Spleen (tissue), 11 donors: Measurements from ENCODE around the gene ELP5. TPM values are rescaled to one million over a fixed set of nuclear protein-coding genes. Genes with fewer than 3 reads are reported as not detected.

Experiments
- DNase-seq: peaks from one replicate; pipeline ENCODE4 v3.0.0-alpha.2; 2020
- H3K27ac ChIP-seq, 8 donors: fragments of 200-600 bp; sonication (generic) in 7 of 8; 1 replicate in 4 of 8; 2 replicates in 4 of 8; pipeline versions ENCODE4 v1.5.0 to v1.8.0; 2016 to 2021; ENCODE audit warnings: inconsistent platforms in 4 of 8, mild to moderate bottlenecking in 4 of 8, moderate library complexity in 1 of 8
- H3K27me3 ChIP-seq, 7 donors: fragments of 200-600 bp; sonication (generic) in 6 of 7; replicated peaks in 1 of 7; 1 replicate in 4 of 7; 2 replicates in 3 of 7; pipeline versions ENCODE4 v1.5.0 to v1.8.0; 2016 to 2021; ENCODE audit warnings: inconsistent platforms in 3 of 7, mild to moderate bottlenecking in 1 of 7
- H3K36me3 ChIP-seq, 6 donors: fragments of 200-600 bp; sonication (generic) in 5 of 6; 1 replicate in 4 of 6; 2 replicates in 2 of 6; pipeline versions ENCODE4 v1.5.0 to v1.8.0; 2016 to 2021; ENCODE audit warnings: inconsistent platforms in 2 of 6
- H3K4me1 ChIP-seq, 6 donors: fragments of 200-600 bp; sonication (generic) in 5 of 6; 1 replicate in 3 of 6; 2 replicates in 3 of 6; pipeline versions ENCODE4 v1.5.0 to v1.8.0; 2016 to 2021; ENCODE audit warnings: inconsistent platforms in 3 of 6
- H3K4me3 ChIP-seq, 8 donors: fragments of 200-600 bp; sonication (generic) in 7 of 8; 1 replicate in 4 of 8; 2 replicates in 4 of 8; pipeline versions ENCODE4 v1.5.0 to v1.8.0; 2016 to 2021; ENCODE audit warnings: inconsistent platforms in 4 of 8, mild to moderate bottlenecking in 4 of 8, moderate library complexity in 2 of 8
- H3K9me3 ChIP-seq, 8 donors: fragments of 200-600 bp; sonication (generic) in 7 of 8; 1 replicate in 4 of 8; 2 replicates in 4 of 8; pipeline versions ENCODE4 v1.5.0 to v1.8.0; 2016 to 2021; ENCODE audit warnings: inconsistent platforms in 4 of 8
- POLR2A ChIP-seq, 3 donors: fragments of 450-650 bp; IDR thresholded peaks; one replicate each; pipeline ENCODE4 v1.5.1; 2017; ENCODE audit warnings: antibody characterized with exemption in 3 of 3, mild to moderate bottlenecking in 1 of 3
- POLR2AphosphoS5 ChIP-seq, 3 donors: sonication (generic); formaldehyde crosslinking; IDR thresholded peaks; one replicate each; pipeline ENCODE4 v1.5.1; 2017; ENCODE audit warnings: antibody characterized with exemption in 3 of 3
- WGBS, 5 donors: extraction: QIAGEN DNeasy Blood & Tissue Kit in 3 of 5; methylation state at CpG; one replicate each; pipeline versions ENCODE4 v1.1.5 to v1.1.7; 2013 to 2018; 5-methylcytosine and 5-hydroxymethylcytosine counted together
- intact Hi-C: fragments of 100-400 bp; cut with DNase I; formaldehyde crosslinking; loops from one replicate; pipeline ENCODE4 v1.15.0; 2023; ENCODE audit warnings: low total_unique reads
- polyA plus RNA-seq, 3 donors: library from polyadenylated mRNA; stranded (reverse); fragments of 200-250 nt; gene quantifications; one replicate each; pipeline ENCODE4 v1.2.1, GENCODE V29; 2013
- total RNA-seq, 7 donors: library from RNA; depleted of rRNA in 3 of 7; stranded (reverse); fragments of >200 nt in 3 of 7; fragmentation: NEBNext Ultra II Directional in 4 of 7; extraction: Animal tissue kit (Norgen Biotek cat#: 25700) in 4 of 7; gene quantifications; one replicate each; pipeline versions ENCODE4 v1.1.0 to v1.2.1, GENCODE V29; 2016 to 2021
- TF ChIP-seq, protein P1 (sequence below), 11 experiments: fragments of 200-600 bp in 7 of 11; fragments of 450-650 bp in 4 of 11; sonication (generic) in 4 of 11; IDR thresholded peaks in 8 of 11; conservative IDR thresholded peaks in 3 of 11; 1 replicate in 7 of 11; 2 replicates in 4 of 11; pipeline versions ENCODE4 v1.4.0 to v1.8.0; 2016 to 2021; ENCODE audit warnings: antibody characterized with exemption in 11 of 11, inconsistent platforms in 4 of 11, mild to moderate bottlenecking in 1 of 11
- donor health status: healthy with polysubstance abuse.
- donor health status: DM: no; HTN: no; CAD: no; lungs with moderate emphysema.
- donor health status: DM: no; HTN: no; CAD: no.
- donor health status: Bipolar disorder and iron deficiency.
- donor health status: healthy.
- donor health status: DM: no; HTN: no; CAD: no.
- donor health status: DM: yes; HTN: yes; CAD: no.

Gene ELP5
- total and polyA plus RNA-seq, 10 donors: 22.1 to 40.3 (median 36.7) TPM

DNA sequence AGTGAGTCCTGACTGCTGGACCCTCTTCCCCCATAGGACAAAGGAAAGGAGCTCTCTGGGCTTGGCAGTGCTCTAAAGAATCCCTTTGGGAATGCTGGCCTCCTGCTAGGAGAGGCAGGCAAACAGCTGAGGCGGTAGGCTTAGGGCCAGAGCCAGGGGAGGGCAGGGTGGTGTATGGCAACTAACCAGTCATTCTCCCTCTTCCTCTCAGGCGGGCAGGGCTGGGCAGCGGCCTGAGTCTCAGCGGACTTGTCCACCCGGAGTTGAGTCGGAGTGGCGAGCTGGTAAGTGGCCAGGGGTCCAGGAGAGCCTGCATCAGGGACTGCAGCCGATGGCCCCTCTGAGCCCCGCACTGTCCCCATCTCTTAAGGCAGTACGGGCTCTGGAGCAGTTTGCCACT lies 27.9 kb upstream of the ELP5 start:
- no peak overlapping the region for H3K4me3 ChIP-seq
- no peak for DNase-seq
- H3K4me1 ChIP-seq: peaks cover 14 to 42% (median 24%) of the 10 kb centered on the region in 6 donors
- H3K9me3 ChIP-seq: no peaks in the 10 kb centered on the region
- H3K27ac ChIP-seq: peak overlapping the region in 1 of 8 donors; percentile 38
- H3K27me3 ChIP-seq: no peaks in the 10 kb centered on the region
- TF ChIP-seq POLR2AphosphoS5 (IDR thresholded peaks at IDR 0.05) (peak; percentile 23 to 66 (median 42)), POLR2A (IDR thresholded peaks at IDR 0.05) (no peak)
- TF ChIP-seq, protein P1, sequence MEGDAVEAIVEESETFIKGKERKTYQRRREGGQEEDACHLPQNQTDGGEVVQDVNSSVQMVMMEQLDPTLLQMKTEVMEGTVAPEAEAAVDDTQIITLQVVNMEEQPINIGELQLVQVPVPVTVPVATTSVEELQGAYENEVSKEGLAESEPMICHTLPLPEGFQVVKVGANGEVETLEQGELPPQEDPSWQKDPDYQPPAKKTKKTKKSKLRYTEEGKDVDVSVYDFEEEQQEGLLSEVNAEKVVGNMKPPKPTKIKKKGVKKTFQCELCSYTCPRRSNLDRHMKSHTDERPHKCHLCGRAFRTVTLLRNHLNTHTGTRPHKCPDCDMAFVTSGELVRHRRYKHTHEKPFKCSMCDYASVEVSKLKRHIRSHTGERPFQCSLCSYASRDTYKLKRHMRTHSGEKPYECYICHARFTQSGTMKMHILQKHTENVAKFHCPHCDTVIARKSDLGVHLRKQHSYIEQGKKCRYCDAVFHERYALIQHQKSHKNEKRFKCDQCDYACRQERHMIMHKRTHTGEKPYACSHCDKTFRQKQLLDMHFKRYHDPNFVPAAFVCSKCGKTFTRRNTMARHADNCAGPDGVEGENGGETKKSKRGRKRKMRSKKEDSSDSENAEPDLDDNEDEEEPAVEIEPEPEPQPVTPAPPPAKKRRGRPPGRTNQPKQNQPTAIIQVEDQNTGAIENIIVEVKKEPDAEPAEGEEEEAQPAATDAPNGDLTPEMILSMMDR (IDR thresholded peaks at IDR 0.05 in 8 of 11, conservative IDR thresholded peaks at IDR 0.05 in 3 of 11): no peak
- WGBS, 5 donors: 78 to 93% (median 91%) methylated on average over 9 to 10 of the region's 10 CpGs
- intact Hi-C loops: no loop called here
- H3K36me3 ChIP-seq: peaks cover 0 to 83% (median 70%) of the 10 kb centered on the region in 6 donors

GRCh38 chr17:7224661-7225111 lies 27.3 kb upstream of the ELP5 start:
- peaks cover 0 to 89% (median 76%) of the 10 kb centered on the region in 6 donors for H3K36me3 ChIP-seq
- no peak for DNase-seq

GRCh38 chr17:7225711-7226331 lies 26.2 kb upstream of the ELP5 start:
- Histone ChIP-seq H3K27ac (no peak overlapping the region), H3K9me3 (no peaks in the 10 kb centered on the region), H3K4me1 (peaks cover 2 to 29% (median 13%) of the 10 kb centered on the region in 6 donors), H3K36me3 (peaks cover 0 to 99% (median 84%) of the 10 kb centered on the region in 6 donors), H3K4me3 (no peak overlapping the region), H3K27me3 (no peaks in the 10 kb centered on the region)
- intact Hi-C loops: no loop called here
- TF ChIP-seq POLR2A (IDR thresholded peaks at IDR 0.05) (no peak), POLR2AphosphoS5 (IDR thresholded peaks at IDR 0.05) (peak in 2 of 3 donors; percentile 30 to 40)
- no peak for DNase-seq
- 83 to 96% (median 89%) methylated on average over 16 to 21 of the region's 21 CpGs for WGBS, 5 donors

More at GRCh38 chr17:7224661-7225111, 27.3 kb upstream of the ELP5 start:
- no peak overlapping the region for H3K4me3 ChIP-seq
- 68 to 85% (median 79%) methylated on average over 8 to 15 of the region's 15 CpGs for WGBS, 5 donors
- no peaks in the 10 kb centered on the region for H3K9me3 ChIP-seq
- no peaks in the 10 kb centered on the region for H3K27me3 ChIP-seq
- intact Hi-C loops: no loop called here
- peak overlapping the region in 1 of 8 donors; percentile 38 for H3K27ac ChIP-seq
- peaks cover 9 to 36% (median 19%) of the 10 kb centered on the region in 6 donors for H3K4me1 ChIP-seq
- TF ChIP-seq, protein P1 (IDR thresholded peaks at IDR 0.05 in 8 of 11, conservative IDR thresholded peaks at IDR 0.05 in 3 of 11): no peak
- TF ChIP-seq POLR2AphosphoS5 (IDR thresholded peaks at IDR 0.05): peak in 2 of 3 donors; percentile 7 to 47

GRCh38 chr17:7226721-7227710 lies 25.0 kb upstream of the ELP5 start:
- no peak overlapping the region for H3K27ac ChIP-seq
- DNase-seq: no peak
- TF ChIP-seq POLR2AphosphoS5 (IDR thresholded peaks at IDR 0.05): peak; percentile 3 to 56 (median 26)
- TF ChIP-seq POLR2A (IDR thresholded peaks at IDR 0.05): no peak
- H3K27me3 ChIP-seq: no peaks in the 10 kb centered on the region
- no peak overlapping the region for H3K4me3 ChIP-seq
- H3K9me3 ChIP-seq: no peaks in the 10 kb centered on the region
- H3K4me1 ChIP-seq: peaks cover 0 to 29% (median 10%) of the 10 kb centered on the region in 6 donors
- peaks cover 0 to 89% (median 82%) of the 10 kb centered on the region in 6 donors for H3K36me3 ChIP-seq
- intact Hi-C loops: no loop called here
- 92 to 95% (median 95%) methylated on average over 27 to 31 of the region's 31 CpGs for WGBS, 5 donors
